ENCODE results near the gene CDC42. TPM values are rescaled to one million over a fixed set of nuclear protein-coding genes. Genes with fewer than 3 reads are reported as not detected.

Gene CDC42
- total RNA-seq, 6 experiments from 2014 or later = 74.4 to 128 (median 95.9) TPM

DNA sequence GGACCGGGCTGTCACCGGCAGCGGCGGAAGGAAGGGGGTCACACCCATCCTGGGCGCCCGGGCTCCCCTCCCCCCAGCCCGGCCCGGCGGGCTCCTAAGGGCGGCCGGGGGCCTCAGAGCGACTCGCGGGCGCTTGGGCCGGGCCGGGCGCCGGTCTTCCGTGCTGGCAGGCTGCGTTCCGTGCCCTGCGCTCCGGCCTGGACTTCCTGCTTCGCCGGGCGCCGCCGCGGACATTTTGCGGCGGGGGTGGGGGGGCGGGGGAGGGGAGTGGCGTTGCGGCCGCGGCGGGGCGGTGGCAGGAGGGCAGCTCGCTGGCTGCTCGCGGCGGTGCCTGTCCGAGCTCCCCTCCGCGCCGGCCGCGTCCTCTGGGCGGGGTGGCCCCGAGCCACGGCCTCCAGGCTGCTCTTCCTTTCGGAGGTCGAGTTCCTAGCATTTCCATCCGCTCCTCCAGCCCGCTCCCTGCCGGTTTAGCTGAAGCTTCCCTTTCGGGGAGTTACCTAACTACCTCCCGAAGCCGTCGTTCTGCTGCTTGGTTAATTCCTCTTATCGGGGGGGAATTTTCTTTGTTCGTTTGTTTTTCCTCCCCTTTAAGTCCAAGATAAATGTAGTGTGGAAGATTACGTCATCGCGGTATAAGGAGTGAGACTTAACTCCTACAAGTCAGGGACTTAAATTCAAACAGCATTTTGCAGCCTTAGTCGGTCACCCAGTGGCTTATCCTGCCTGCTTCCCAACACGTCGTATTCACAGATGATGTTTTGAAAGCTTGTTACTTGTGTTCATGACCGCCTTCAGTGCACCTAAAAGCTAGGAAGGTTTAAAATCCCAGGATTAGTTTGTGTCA lies 730 bp downstream of the CDC42 start:
- intact Hi-C loops (cut with DNase I) = no loop called here
- Histone ChIP-seq H3K27me3 (no peaks in the 10 kb centered on the region), H3K36me3 (no peaks in the 10 kb centered on the region), H3K4me3 (peak overlapping the region; percentile 87 to 89 (median 87)), H3K27ac (peak overlapping the region; percentile 91 to 99 (median 94)), H3K9me3 (no peaks in the 10 kb centered on the region), H3K4me1 (peaks cover 0 to 32% (median 14%) of the 10 kb centered on the region in 4 donors)
- TF ChIP-seq POLR2A (IDR thresholded peaks at IDR 0.05) = no peak
- 0% methylated on average over 14 of the region's 70 CpGs for WGBS (ENCODE audit: insufficient coverage, low coverage, low lambda C conversion rate, missing lambda C conversion rate)
- ATAC-seq (peak; percentile 65 to 80 (median 78)), DNase-seq (peak; percentile 74 to 81 (median 77))

GRCh38 chr1:22053861-22054770 lies 1.6 kb downstream of the CDC42 start:
- no peaks in the 10 kb centered on the region for H3K27me3 ChIP-seq
- DNase-seq = no peak
- no peaks in the 10 kb centered on the region for H3K9me3 ChIP-seq
- peak overlapping the region; percentile 91 to 99 (median 94) for H3K27ac ChIP-seq
- ATAC-seq = no peak
- TF ChIP-seq CTCF (IDR thresholded peaks at IDR 0.05) (no peak), POLR2A (IDR thresholded peaks at IDR 0.05) (no peak)
- intact Hi-C loops (cut with DNase I) = no loop called here
- peaks cover 0 to 32% (median 16%) of the 10 kb centered on the region in 4 donors for H3K4me1 ChIP-seq
- H3K4me3 ChIP-seq = peak overlapping the region; percentile 87 to 89 (median 87)
- no peaks in the 10 kb centered on the region for H3K36me3 ChIP-seq
- WGBS (ENCODE audit: insufficient coverage, low coverage, low lambda C conversion rate, missing lambda C conversion rate) = 26% methylated on average over 15 of the region's 19 CpGs

DNA sequence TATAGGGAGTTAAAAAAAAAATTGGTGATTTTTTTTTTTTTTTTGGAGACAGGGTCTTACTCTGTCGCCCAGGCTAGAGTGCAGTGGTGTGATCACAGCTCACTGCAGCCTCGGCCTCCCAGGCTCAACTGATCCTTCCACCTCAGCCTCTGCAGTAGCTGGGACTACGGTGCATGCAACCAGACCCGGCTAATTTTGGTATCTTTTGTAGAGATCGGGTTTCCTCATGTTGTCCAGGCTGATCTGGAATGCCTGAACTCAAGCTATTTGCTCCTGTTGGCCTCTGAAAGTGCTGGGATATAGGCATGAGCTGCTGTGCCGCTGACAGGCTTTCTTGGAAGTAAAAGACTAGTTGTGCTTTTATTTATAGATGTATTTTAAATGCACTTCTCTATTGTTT lies 3.0 kb downstream of the CDC42 start:
- DNase-seq (no peak), ATAC-seq (no peak)
- intact Hi-C loops (cut with DNase I) = no loop called here
- H3K9me3 ChIP-seq = no peaks in the 10 kb centered on the region
- no peak overlapping the region for H3K4me3 ChIP-seq
- no peaks in the 10 kb centered on the region for H3K36me3 ChIP-seq
- H3K27me3 ChIP-seq = no peaks in the 10 kb centered on the region
- peaks cover 0 to 32% (median 16%) of the 10 kb centered on the region in 4 donors for H3K4me1 ChIP-seq
- 61% methylated on average over 6 of the region's 6 CpGs for WGBS (ENCODE audit: insufficient coverage, low coverage, low lambda C conversion rate, missing lambda C conversion rate)
- TF ChIP-seq CTCF (IDR thresholded peaks at IDR 0.05) = no peak
- no peak for TF ChIP-seq POLR2A (IDR thresholded peaks at IDR 0.05)
- no peak overlapping the region for H3K27ac ChIP-seq

GRCh38 chr1:22056043-22056442 lies 3.5 kb downstream of the CDC42 start:
- Histone ChIP-seq H3K9me3 (no peaks in the 10 kb centered on the region), H3K4me3 (no peak overlapping the region), H3K27me3 (no peaks in the 10 kb centered on the region), H3K36me3 (no peaks in the 10 kb centered on the region), H3K27ac (no peak overlapping the region), H3K4me1 (peaks cover 0 to 36% (median 16%) of the 10 kb centered on the region in 4 donors)
- ATAC-seq (no peak), DNase-seq (no peak)
- intact Hi-C loops (cut with DNase I) = no loop called here
- TF ChIP-seq CTCF (IDR thresholded peaks at IDR 0.05) (no peak), POLR2A (IDR thresholded peaks at IDR 0.05) (no peak)
- 43% methylated on average over 1 of the region's 1 CpG for WGBS (ENCODE audit: insufficient coverage, low coverage, low lambda C conversion rate, missing lambda C conversion rate)
